HG03108 (cell line): ENCODE measurements around the gene HESX1.

Experiments
- ATAC-seq: cut with Tn5 transposase; IDR thresholded peaks from one replicate; pipeline ENCODE4 v1.9.1; 2021; ENCODE audit warnings: moderate library complexity; ENCODE audit not compliant: unreplicated experiment

HESX1 gene

DNA sequence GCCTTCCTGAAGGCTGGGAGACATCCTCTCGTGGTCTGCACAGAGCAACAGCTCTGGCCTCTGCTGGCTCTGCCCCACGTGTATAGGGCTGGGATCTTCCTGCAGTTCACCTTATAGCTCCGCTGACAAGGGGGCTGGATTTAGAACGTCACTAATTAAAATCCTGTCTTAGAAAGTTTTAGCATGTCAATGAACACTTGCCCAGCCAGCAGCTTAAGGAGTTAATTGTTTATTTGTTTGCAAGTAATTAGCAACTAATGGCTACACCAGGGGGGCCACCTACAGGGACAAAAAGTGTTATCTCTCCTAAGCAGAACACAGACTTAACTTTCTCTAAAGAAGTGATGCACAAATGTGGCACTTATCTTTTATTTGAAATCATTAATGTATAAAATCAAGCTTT lies at the start of gene HESX1:
Gene HESX1 (minus strand): TSS at position 84 of the 403 bp plus-strand sequence. CDS start 60 bp downstream, at position 24.
- ATAC-seq: no peak

DNA sequence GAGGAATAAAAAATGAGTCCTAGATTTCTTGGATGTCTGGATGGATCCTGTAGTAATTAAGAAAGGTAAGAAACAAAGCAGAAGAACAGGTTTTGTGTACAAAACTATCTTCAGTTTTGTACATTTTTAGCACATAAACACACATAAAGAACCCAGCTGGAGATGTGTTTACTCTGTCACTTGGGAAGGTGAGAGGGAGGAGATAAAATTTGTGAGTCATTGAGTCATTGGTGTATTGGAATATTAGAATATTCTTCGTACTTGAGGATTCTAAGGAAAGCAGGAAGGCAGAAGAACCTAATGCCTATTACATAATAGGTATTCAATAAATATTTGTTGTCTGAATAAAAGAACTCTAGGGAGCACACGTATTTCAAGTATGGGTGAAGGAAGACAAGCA lies 45.2 kb upstream of the HESX1 start:
- ATAC-seq: no peak

DNA sequence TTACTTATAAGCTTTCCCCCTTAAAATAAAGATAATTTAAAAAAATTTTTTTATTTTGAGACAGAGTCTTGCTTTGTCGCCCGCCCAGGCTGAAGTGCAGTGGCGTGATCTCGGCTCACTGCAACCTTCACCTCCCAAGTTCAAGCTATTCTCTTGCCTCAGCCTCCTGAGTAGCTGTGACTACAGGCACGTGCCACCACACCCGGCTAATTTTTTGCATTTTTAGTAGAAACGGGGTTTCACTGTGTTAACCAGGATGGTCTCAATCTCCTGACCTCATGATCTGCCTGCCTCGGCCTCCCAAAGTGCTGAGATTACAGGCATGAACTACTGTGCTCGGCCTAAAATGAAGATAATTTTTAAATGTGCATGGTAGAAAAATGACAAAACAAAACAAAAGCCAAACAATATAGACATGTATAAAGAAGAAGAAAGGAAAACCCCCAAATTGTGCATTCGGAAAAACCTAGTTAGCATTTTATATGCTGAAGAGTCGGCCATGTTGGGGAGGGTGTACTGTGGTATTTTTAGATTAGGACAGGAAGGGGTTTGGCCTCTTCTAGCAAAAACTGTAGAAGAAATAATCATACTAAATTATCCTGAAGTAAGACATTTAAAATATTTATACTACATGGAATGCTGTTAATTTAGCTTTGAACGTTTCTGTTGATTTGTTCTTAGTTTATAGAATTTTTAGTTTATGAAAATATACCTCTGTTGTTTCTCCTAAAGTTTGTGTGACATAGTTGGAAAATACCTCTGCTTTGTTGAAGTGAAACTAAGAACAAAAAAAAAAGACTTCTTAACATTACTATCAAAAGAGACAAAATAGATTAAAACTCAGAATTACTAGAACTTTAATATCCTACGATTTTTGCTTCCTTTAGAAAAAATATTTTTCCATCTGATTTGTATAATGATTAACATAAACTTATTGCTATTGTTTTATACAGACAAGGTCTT lies 35.1 kb upstream of the HESX1 start:
- ATAC-seq: no peak

DNA sequence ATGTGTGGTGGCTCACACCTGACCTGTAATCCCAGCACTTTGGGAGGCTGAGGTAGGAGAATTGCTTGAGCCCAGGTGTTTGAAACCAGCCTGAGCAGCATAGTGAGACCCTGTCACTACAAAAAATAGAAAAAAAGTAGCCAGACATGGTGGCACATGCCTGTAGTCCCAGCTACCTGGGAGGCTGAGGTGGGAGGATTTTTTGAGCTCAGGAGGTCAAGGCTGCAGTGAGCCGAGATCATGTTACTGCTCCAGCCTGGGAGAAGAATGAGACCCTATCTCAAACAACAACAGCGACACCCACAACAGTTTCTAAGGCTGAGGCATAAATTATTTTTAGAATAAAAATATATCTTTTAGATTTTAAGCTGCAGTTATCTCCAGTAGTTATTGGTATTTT lies 34.0 kb upstream of the HESX1 start:
- ATAC-seq: no peak

DNA sequence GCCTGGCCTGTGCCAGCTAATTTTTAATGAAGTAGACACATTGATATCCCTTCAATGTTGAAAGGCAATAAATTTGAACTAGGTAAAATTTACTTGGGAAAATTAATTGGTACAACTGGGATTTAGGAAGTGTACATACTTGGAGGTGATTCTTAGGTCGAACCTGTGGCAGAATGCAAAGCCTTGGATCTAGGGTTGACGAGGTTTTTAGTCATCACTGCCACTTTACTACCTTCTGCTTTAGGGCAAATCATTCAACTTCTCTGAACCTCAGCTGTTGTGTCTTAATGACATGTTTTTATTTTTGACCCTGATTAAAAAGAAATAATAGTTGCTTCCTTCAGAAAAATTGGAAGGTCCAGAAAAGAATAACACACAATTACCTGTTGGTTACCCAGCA lies 30.2 kb upstream of the HESX1 start:
- ATAC-seq: no peak

DNA sequence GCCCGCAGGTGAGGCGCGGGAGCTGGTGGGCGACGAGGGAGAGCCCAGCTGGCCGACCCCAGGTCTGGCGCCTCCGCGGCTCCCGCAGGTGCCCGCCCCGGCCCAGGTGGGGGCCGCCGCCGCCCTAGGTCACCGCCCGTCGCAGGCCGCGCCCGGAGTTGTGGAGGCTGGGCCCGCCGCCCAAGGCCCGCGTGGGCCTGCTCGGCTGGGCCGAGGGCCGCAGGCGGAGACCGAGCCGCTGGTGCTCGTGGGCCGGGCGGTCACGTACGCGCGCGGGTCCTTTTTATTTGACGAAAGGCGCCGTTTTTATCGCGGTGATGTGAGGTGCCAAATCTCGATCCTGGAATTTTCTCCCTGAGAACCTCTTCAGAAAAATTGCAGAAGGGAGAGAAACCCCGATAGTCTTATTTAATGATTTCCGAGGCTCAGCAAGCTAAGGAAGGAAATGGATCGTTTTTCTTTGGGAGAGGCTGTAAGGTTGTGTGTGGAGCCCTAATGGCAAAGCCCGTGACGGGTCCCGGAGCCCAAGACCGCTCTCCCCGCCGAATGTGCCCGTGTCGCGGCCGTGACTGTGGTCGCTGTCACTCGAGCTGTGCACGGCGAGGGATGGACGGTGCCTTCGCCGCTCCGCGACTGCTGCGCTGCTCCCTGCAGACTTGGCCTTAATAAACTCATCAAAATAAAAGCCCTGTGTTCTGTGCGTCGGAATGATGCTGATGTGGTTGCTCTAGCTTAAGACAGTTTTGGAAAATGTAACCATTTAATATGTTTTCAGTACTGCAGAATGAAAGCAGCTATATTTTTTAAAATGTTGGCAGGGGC lies 28.4 kb upstream of the HESX1 start:
- ATAC-seq: peak; percentile 31

DNA sequence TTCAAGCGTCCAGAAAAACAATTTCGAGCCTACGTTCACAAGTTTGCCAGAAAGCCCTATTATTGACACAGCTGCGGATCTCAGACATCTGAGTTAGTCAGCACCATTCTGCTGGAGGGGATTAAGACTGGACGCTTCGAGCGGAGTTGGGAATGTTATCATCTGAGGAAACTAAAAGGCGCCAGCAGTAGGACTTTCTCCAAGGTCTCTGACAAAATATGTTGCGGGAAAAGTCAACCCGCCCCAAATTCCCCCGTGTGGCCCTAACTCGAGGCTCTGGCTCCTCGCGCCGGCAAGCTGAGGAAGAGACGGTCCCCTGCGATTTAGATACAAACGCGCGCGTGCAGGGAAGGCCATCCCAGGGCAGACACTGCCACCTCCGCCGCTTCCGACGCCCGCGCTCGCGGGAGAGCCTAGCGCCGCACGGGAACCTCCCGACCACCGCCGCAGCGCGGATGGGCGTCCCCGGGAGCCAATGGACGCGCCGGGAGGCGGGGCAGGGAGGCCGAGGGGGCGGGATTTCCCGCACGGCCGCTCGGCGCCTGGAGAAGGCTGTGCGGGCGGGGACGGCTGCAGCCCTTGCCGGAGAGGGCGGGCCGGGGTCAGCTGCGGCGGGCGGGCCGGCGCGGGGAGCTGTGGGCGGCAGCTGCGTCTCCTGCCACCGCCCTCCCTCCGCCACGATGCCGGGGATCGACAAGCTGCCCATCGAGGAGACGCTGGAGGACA lies 27.6 kb upstream of the HESX1 start, which contains the start of gene APPL1:
Gene APPL1 (plus strand): TSS at position 526 of the 726 bp plus-strand sequence. CDS start 155 bp downstream, at position 681.
- ATAC-seq: peak; percentile 92

DNA sequence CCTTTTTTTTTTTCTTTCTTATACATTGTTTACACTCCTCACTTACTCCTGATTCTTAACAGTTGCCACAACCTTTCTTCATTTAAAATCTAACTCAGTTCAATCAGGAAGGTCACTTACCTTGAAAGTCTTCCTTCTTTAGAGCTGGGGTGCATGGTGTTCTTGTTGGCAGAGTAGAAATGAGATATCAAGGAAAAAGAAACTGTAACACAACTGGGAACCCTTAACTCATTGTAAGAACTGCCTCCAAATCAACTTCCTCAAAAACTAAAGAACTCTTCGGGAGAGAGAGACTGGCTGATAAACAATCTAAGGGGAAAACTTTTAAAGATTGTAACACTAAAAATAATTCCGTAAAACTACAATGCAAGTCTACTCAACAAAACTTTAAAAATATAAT lies 26.4 kb upstream of the HESX1 start:
- ATAC-seq: no peak

DNA sequence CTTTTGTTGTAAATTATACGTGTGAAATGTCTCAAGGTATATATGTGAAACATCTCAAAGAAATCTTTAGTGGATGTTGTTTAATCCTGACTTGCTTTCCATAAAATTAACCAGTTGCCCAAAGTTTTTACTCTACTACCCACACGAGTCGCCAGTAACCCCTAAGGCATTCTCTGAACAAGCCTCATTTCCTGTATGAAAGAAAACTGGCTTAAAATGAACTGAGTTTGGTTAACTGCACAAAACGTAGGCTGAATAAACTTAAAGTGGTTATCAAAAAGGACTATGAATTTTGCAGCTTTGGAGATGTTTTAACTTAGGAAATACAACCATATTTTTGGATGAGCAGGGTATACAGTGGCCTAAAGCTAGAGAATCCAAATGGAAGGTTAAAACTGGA lies 25.1 kb upstream of the HESX1 start:
- ATAC-seq: no peak

DNA sequence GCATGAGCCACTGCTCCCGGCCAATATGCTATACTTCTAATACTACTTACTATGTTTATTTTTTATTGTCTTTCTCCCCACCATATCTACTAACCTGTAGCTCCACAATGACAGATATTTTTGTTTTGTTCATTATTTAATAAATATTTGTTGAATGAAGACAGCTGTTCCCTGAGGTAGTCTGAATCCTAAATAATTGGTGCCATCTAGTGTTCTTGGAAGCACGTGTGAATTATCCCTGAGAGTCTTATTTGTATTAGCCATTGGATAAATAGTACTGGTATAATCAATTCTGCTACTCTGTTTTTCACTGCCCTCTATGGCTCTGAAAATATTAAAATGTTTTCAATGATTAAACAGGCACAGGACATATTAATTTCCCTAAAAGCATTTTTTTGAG lies 22.1 kb upstream of the HESX1 start:
- no peak for ATAC-seq

DNA sequence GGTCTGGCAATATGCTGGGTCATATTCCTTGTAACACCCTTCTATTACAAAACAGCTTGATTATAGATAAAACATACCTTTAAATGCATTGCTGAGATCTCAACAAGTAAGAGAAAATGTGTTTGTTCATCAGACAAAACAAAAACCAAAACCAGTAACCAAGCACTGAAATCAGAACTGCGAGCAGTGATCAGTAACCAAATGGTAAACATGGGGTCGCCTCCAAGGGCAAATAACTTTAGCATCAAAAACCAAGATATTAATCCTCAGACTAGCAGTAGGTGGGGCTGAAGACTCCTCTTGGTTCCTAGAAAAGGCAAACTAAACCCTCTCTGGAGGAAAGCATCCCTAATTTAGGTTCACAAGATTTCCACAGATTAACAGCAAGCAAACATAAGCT lies 6.6 kb upstream of the HESX1 start:
- peak; percentile 52 for ATAC-seq

DNA sequence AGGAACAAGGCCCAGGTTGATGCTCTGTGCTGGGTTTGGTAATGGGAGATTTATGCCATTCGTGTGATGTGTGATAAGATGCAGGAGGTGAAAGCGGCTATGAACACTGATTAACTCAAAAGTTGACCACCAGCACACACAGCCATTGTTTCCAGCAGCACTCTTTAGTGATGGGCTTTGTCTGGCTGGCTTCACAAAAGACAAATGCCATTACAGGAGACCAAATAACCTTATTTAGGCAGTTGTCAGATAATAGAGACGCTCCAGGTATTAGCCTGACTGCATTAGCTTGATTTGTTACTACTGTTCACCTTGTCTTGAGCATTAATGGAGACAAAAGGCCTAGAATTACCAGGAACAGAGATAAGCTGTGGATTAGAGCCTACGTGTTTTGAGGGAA lies 5.1 kb downstream of the HESX1 start:
- no peak for ATAC-seq

DNA sequence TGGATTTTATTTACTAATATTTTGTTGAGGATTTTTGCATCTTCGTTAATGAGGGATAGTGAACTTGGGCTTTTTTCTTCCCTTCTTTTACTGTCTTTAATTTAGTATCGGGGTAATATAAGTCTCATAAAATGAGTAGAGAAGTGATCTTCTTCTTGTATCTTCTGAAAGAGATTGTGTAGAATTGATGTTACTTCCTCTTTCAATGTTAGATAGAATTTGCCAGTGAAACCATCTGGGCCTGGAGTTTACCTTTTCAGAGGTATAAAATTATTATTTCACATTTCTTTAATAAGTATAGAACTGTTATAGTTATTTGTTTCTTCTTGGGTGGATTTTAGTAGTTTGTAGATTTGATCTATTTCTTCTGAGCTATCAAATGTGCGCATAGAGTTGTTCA lies 7.8 kb downstream of the HESX1 start:
- no peak for ATAC-seq

DNA sequence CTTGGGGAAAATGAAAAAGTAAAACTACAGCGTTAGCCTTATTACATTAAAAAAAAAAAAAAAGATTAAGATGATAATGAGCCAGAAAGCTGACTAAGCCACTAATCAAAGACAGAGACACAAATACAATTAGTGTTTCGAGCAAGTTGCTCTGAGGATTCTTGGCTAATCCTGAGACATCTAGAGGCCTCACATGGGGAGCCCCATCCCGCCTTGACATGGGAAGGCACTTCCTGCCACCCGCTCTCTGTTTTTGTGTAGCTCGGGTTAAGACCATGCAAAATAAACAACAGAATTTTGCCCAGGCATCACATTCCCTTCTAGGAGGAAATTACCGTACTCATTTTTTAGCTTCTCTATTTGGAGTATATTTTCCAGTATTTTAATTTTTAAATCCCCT lies 15.3 kb downstream of the HESX1 start:
- no peak for ATAC-seq

DNA sequence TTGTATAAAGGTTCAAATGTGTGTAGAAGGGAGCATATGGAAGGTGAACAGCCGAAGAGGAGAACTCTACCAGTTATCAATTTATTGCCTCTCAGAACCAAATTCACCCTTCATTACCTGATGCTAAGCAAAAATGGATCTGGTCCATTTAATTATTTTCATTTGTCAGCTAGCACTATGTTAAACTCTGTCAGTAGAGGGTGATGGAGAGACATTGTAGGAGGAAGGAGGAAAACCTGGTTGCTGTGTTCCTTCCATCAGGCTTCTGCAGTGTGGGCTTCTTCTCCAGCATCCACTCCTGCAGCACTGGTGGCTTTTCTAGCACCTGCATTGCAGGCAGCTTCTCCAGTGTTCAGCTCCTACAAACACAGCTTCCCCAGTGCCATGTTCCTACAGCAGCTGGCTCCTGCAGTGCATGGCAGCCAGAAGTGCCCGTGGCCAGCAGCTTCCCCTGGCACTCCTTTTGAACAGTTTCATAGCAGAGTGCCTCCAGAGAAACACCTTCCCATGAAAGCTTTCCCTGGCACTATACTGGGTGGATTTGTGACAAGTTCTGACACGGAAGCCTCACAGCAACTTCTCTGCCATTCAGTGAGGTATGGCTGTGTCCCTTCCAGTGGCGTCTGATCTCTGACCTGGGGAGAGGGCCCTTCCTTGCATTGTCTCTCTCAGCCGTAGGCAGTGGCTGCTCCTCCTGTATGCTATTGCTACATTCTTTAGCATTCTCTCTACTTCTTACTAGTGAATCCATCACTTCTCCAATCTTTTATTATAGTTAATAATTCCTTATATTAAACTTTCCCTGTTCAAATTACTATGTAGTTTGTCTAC lies 20.0 kb downstream of the HESX1 start:
- no peak for ATAC-seq

DNA sequence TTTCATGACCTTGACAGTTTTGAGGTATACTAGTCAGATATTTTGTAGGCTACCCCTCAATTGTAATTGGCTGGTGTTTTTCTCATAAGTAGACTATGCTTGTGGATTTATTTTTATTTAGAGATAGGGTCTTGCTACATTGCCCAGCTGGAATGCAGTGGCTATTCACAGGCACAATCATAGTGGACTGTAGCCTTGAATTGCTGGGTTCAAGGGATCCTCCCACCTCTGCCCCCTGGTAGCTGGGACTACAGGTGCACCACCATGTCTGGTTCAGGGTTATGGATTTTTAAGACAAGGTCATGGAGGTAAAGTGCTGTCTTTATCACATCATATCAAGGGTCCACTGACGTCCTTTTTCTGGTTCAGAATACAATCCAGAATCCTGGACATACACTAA lies 23.7 kb downstream of the HESX1 start:
- ATAC-seq: no peak

DNA sequence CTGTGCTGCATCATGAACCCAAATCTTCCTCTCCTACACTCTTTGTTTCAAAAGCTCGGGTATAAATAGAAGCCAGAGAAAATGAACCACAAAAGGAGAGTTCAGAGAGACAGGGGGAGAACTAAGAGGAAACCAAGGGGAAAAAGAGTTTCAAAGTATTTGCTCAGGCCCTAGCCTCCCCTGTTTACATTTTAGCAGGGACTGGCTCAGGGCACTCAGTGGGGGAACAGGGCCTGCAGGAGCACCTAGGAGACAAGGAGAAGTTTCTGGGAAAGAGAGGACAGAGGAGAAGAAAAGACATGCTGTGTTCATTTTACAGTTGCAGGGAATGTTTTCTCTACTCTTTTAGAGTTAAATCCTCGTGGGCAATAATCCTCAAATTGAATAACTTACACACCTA lies 26.1 kb downstream of the HESX1 start:
- no peak for ATAC-seq

DNA sequence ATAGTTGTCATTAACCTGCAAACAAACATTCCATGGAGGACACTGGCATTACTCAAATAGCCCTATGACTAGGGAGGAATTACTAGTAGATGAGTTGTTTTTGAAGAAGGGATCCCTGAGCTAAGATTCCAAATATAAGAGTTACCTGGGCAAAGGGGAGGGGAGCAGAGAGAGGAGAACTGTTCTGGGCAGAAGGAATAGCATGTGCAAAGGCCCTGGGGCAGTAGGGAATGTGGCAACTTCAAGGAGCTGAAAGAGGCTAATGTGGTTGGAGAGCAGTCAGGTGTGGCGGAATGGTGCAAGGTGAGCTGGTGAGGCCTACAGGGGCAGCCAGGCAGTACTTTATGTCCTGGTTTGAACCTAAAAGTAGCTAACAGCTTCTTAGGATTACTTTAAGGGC lies 28.8 kb downstream of the HESX1 start:
- no peak for ATAC-seq

DNA sequence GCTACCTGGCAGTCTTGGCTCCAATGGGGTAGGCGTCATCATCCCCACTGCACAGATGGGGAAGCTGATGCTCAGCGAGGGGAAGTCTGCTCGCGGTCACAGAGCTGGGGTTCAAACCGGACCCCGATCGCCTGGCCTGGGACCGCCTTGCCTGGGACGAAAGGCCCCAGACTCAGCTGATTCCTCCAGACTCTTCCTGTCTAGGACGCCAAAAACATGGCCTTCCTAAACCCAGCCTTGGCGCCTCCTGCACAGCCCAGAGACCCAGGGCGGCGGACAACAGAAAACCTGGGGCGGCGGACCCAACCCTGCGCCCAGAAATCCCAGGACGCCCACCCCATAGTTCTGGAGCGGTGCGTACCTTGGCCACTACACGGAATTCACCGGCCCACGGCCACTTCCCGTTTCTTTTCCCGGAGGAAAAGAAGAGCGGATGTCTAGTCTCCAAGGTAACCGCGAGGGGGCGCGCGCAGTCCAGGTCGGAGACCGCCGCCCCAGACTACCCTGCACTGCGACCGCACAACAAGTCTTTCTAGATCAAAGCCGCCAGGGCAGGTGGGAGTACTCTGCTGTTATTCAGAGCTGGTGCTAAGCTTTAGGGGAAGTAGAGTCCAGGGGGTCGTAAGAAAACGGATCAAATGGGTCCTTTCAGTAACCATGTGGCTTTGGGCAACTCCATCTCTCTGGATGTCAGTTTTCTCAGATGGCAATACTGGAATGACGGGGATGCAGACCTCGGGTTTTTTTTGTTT lies 29.7 kb downstream of the HESX1 start:
- no peak for ATAC-seq

DNA sequence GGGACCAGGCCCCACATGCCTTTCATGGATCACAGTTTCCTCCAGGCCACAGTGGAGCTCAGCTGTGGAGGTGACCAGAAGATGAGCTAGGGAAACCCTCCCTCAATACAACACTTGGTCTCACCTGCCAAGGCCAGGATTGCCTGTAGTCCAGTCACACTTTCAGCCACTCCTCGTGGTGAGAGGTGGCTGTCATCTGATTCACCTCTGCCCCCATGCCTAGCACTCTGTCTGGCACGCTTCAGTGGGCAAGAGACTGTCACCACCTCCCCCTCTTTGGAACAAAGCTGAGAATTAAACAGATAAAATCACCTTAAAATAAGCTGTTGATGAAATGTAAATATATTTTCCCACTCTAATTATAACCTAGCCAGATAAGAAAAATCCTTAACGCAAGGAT lies 30.7 kb downstream of the HESX1 start:
- no peak for ATAC-seq
